A204.1 (cell line): ENCODE measurements around the gene HOXA3.

Experiments used
- FAIRE-seq: peaks from 2 replicates; lab custom pipeline; 2012; peaks lifted over from hg19 to GRCh38; lab: Jason Lieb, UNC

Gene HOXA3

DNA sequence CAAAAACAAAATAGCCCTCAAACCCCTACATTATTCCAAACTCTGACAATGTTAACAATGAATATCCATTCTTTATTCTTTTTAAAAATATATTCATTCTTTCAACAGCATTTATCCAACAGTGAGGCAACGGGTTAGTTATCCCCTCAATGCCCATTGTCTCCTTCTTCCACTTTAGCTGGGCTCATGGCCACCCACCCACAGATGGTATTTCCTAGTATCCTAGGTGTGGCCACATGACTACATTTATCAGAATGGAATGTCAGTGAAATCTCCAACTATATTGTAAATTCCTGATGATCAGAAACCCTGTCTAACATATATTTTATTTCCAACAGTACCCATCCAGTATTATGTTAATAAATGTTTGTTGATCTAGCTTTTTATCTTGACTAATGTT, 70.2 kb downstream of the HOXA3 start:
- no peak for FAIRE-seq

DNA sequence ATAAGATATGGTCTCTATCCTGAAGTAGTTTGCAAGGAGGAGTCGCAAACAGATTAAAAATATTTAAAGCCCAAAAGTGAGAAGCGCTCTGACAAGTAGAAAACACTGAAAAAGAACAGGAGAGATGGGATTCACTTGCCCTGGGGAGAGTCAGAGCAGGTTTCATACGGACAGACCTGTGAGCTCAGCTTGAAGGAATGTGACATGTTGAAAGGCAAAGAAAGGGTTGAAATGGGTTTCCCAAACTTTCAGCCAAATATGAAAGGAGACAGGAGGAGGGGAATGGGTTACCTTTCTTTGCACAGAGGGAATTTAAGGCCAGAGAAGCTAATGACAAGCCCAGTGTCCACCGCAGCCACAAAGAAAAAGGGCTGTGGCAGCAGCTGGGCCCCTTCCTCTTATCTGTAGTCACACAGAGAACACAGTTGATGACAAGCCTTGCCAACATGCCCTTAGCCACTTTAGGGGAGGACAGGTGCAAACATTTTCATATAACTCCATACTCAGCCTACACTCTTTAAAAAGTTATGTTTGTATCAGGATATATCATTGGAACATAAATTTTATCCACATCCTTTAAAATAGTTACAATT, 71.4 kb downstream of the HOXA3 start:
- no peak for FAIRE-seq

DNA sequence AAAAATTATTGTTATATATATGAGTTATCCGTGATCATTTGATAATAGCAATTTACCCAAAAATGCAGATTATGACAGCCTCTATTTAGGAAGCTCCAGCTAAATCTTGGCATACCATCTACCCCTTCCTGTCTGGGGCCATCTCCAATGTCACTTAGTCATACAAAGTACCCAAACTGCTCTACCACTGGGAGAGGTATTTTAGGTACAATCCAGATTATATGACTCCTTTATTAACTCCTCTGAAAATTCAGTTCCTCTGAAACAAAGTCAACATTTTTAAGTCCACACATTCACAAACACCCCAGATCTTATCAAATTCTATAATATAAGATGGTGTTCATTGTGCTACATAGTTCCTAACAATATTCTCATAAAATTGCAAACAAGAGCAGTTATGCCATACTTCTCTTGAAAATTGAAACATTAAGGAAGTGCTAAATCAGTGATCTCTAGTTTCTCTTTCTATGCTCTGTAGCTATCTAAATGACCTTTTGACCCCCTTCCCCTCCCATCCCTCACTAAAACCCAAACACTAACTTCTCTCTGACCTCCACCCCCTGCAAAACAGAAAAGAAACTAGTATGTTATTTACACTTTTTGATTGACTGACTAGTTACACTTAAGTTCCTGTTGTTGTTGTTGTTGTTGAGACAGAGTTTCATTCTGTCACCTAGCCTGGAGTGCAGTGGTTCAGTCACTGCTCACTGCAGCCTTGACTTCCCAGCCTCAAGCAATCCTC, 73.0 kb downstream of the HOXA3 start:
- no peak for FAIRE-seq

DNA sequence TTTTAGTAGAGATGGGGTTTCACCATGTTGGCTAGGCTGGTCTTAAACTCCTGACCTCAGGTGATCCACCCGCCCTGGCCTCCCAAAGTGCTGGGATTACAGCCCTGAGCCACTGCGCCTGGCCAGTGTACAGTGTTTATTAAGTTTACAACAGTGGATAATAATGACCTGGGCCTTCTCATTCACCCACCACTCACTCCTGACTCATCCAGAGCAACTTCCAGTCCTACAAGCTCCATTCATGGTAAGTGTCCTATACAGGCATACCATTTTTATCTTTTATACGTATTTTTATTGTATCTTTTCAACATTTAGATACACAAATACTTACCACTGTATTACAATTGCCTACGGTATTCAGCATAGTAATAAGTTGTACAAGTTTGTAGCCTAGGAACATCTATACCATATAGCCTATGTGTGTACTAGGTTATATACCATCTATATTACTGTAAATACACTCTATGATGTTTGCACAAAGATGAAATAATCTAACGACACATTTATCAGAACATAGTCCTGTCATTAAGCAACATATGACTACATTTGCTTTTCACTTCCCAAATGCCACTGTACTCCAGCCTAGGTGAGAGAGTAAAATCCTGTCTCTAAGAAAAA, 73.7 kb downstream of the HOXA3 start:
- no peak for FAIRE-seq

DNA sequence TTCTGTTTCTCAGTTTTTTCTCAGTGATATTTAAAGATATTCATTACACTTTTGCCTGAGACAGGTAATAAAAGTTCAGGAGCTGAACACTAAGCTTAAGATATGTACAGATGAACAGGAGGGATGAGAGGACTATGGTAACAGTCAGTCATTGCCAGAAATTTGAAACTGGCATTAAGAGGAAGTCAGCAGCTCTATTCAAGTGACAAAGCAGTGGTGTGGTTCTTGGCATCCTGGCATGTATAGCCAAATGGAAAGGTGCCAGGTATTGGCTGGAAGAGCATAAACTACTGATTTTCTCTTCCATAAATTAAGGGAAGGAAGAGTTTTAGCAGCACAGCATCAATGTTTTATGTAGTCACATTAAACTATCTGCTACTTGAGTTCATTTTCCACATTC, 79.3 kb downstream of the HOXA3 start:
- FAIRE-seq, result no peak

DNA sequence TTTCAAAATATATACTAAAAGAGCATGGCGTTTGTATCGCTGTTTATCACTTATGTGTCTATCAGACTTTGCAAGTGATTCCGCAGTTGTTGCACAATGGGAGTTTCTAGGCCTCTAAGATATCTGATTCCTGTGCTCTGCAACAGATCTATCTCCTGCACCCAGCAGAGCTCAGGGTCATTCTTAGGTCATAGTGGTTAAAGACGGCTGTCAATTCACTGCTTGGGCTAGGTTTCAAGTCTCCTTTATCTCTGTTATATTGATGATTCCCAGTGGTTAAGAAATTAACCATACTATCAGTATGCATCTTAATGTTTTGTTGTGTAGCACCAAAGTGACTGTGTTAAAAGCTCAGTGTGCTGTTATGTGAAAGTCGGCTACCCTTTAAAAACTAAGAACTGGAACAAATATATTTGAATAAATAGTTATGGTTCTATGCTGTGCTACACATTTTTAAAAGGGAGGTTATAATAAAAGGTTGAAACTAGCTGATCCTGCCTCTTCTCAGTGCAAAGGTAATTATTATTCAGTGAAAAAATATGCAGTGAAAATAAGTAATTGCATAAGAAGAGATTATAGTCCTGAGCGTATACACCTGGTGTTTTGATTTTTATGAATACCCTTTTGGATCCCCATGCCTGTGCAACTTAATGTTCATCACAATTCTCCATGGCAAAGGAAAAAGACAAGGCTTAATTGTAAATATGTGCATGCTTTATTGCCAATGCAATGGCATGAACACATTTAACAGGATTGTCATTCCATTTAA, 80.6 kb downstream of the HOXA3 start:
- no peak for FAIRE-seq

DNA sequence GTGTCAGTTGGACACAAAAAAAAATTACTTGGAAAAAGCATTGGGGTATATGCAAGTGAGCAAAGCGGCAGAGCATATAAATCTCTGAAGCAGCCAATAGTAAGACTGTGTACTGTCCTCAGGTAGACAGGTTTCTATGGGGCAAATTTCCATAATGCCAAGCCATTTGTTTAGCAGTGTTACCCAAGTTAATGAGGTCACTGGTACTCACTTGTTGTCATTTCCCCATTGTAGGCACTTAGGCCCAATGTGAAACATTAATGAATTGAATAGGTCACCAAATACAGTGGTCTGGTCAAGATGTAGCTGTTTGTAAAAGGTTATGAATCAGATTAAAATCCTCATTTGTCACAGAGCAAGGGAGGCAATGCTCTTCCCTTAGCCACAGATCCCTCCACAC, 84.1 kb downstream of the HOXA3 start:
- FAIRE-seq, result no peak

DNA sequence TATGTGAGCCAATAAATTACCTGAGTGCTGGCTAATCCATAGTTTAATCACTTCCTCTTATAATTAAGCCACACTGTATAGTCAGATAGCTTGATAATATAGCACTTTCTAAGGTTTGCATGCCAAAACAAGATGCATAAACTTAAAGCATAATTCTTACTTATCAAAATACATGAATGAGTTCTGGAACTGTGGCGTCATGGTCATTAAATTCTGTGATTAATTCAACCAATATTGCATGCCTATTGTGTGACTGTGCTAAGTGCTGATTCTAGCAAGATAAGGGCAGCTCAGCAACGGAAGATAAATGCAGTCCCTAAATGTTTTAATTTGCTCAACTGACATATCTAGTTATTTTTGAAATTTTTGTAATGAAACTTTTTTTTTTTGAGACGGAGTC, 86.2 kb downstream of the HOXA3 start:
- FAIRE-seq, result no peak

DNA sequence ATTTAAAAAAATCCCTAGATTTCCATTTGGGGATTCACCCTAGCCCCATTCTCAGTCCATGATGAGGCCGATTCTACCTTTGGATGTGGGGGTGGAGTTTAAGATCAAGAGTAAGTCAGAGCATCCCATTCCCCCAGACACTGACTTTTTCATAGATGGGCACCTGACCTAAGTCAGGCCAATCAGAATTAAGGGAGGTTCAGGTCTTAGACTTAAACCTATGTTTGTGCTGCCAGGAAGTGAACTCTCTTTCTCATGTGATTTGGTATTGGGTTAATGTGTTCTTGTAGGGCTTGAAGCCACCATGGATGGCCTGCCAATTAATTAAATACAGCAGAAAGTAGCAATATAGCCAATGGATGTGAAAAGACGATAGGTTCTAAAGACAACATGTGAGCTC, 86.7 kb downstream of the HOXA3 start:
- FAIRE-seq, result no peak

DNA sequence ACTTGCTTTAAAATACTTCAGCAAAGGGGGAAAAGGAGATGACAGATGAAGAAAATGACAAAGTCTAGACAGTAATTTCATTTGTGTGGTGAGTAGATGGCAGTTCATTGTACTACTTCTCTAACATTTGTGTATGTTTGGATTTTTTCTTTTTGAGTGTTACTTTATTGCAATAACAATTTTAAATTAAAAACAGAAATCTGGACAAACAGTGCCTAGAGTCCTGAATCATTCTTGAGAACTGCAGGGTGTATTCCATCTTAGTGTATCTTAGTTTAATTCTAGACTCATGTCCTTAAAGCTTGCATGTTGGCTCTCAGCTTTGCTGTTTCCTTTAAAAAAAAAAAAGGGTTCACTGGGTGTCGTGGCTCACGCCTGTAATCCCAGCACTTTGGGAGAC, 87.7 kb downstream of the HOXA3 start:
- FAIRE-seq, result no peak

DNA sequence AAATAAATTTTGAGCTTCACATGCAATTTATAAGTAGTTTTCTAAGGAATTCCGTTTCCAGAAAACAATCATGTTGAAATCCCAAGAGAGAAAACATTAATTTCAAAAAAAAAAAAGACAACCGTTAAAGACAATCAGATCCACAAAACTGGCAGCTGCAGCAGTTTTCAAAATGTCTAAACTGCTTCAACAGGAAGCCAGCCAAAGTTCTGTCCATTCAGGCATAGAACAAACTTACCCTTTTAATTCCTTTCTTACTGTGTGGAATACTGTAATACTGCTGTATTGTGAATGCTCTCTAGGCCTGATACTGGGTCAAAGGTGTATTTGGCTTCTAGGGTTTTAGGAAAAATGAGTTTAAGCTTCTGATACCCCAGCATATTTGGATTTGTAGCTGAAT, 88.2 kb downstream of the HOXA3 start:
- FAIRE-seq, result no peak

DNA sequence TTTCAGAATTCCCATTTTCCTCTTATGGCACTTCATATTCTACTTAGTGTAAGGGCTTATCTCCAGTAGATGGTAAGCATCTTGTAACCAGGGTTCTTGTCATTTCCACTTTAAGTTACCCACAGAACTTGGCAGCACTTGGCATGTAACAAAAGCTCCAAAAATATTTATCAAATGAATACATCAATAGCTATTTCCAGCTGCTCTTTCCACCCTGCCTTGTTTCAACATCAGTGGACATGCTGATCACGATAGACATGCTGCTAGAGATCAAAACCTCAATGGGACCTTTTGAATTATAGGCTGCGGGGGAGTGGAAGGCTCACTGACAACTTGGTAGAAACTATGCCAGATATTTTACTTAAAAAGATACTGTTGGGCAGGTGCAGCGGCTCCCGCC, 89.4 kb downstream of the HOXA3 start:
- no peak for FAIRE-seq
